Activated T-cell treated with anti-CD3 and anti-CD28 coated beads, Interleukin-2, amount 50 U/mL, for 4 hours (primary cell): ENCODE results near the gene CRK. TPM values are rescaled to one million over a fixed set of nuclear protein-coding genes. Genes with fewer than 3 reads are reported as not detected.
A peak's percentile ranks its signal among the peaks of the same experiment; 100 is the strongest.
"Not testable (repeated sequence)": the region's sequence is repeated elsewhere in the genome, so short reads cannot be mapped to it uniquely, and the experiment has no call there.

ENCODE experiments used
- ATAC-seq, 2 donors: fragments of 200-7000 bp; cut with Tn5 transposase; one replicate each; pipeline ENCODE4 v1.10.0; 2021
- DNase-seq: peaks from one replicate; pipeline ENCODE4 v3.0.0-alpha.2; 2020
- H3K27me3 Mint-ChIP-seq: one replicate; pipeline ENCODE4 v1.8.0; 2021; ENCODE audit warnings: low read depth, mixed read lengths
- H3K36me3 Mint-ChIP-seq: one replicate; pipeline ENCODE4 v1.8.0; 2022; ENCODE audit warnings: mixed read lengths; ENCODE audit not compliant: insufficient read depth
- H3K4me1 Mint-ChIP-seq: one replicate; pipeline ENCODE4 v1.8.0; 2021; ENCODE audit warnings: low read depth, mixed read lengths
- H3K4me3 Mint-ChIP-seq: one replicate; pipeline ENCODE4 v1.8.0; 2021; ENCODE audit warnings: mild to moderate bottlenecking, moderate library complexity, mixed read lengths
- H3K9me3 Mint-ChIP-seq: one replicate; pipeline ENCODE4 v1.8.0; 2021; ENCODE audit warnings: mixed read lengths
- total RNA-seq, 3 donors: library from RNA; stranded (reverse); gene quantifications; one replicate each; pipeline ENCODE4 v1.2.1, GENCODE V29; 2021

Gene CRK
- total RNA-seq, 3 donors from 2014 or later: 21.0 to 22.4 (median 22.0) TPM

DNA sequence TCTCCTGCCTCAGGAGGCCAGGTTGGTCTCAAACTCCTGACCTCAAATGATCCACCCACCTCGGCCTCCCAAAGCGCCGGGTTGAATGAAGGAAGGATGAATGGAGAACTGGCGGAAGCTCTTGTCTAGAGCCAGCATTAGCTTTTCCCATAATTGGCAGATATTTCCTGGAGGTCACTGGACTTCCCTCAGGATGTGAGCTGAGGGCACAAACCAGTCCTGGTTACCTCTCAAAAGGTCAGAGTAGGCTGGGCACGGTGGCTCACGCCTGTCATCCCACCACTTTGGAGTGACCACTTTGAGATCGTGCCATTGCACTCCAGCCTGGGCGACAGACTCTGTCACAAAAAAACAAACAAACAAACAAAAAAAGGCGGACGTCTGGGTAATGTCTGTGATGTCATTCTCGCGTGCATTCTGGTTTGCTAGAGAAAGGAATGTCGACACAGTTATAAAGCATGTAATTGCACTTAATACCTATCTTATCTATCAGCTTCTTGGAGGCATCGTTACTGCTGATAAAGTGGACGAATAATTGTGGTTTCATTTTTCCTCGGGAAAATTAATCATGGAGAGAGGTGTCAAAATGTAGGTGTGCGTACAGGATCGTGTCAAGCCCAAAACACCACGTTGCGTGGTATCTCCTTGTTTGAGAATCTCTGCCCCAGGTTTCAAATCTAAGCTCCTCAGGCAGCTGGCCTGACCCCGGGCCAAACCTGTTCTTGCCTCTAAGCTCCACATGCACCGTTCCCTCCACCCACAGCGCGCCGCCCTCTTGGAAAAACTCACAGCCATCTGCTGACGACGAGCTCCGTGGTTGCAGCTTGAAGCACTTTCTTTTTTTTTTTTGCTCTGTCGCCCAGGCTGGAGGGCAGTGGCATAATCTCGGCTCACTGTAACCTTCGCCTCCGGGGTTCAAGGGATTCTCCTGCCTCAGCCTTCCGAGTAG is 6.4 kb upstream of the CRK start:
- Mint-ChIP-seq H3K27me3 (peaks cover 8% of the 10 kb centered on the region), H3K9me3 (no peaks in the 10 kb centered on the region), H3K4me1 (peaks cover 36% of the 10 kb centered on the region), H3K36me3 (peaks cover 2% of the 10 kb centered on the region), H3K4me3 (peak overlapping the region; percentile 41)
- DNase-seq: no peak
- no peak for ATAC-seq

DNA sequence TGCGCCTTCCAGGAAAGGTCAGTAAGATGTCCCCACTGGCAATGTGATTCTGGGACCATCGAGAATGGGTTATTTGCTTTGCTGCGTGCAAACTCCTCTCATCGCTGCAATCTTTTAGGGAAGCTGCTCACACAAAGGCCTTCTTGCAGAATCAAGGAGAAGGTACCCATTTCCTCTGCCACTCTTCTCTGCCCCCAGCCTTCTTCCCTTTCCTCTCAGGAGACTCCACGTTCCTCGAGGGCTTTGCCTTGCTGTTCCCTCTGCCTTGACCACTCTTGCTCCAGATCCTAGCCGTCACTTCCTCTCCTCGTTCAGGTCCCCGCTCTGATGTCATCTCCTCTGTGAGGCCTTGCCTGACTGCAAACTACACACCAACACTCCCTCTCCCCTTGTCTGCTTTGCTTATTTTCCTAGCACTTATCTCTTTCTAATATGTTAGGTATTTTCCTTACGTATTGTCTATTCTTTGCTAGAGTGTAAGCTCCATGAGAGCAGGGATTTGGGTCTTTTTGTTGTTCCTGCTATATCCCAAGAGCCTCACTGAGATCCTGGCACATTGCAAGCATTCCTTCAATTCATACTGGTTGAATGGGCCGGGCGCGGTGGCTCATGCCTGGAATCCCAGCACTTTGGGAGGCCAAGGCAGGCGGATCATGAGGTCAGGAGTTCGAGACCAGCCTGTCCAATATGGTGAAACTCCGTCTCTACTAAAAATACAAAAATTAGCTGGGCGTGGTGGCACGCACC is 5.3 kb upstream of the CRK start:
- peaks cover 2% of the 10 kb centered on the region for H3K36me3 Mint-ChIP-seq
- no peak for ATAC-seq
- peaks cover 43% of the 10 kb centered on the region for H3K4me1 Mint-ChIP-seq
- H3K4me3 Mint-ChIP-seq: no peak overlapping the region
- DNase-seq: no peak
- no peaks in the 10 kb centered on the region for H3K9me3 Mint-ChIP-seq
- peaks cover 8% of the 10 kb centered on the region for H3K27me3 Mint-ChIP-seq

DNA sequence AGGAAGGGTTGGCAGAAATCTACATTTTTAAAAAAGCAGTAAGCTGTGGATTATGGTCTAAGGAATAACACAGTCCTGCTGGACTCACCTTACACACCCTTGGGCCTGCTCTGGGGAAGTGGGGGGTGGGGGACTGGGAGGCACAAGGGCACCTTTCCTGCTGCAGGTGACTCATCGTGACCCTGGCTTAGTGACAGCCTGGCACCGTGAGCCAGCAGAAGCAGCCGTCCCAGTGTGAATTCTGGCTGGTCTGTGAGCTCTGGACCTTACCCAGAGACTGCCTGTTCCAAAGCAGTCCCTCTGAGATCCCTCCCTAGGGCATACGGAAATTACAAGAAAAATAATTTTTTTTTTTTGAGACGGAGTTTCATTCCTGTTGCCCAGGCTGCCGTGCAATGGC is 4.2 kb upstream of the CRK start:
- H3K4me3 Mint-ChIP-seq: no peak overlapping the region
- no peaks in the 10 kb centered on the region for H3K9me3 Mint-ChIP-seq
- H3K36me3 Mint-ChIP-seq: peaks cover 2% of the 10 kb centered on the region
- H3K27me3 Mint-ChIP-seq: peaks cover 8% of the 10 kb centered on the region
- DNase-seq: no peak
- no peak for ATAC-seq
- H3K4me1 Mint-ChIP-seq: peaks cover 44% of the 10 kb centered on the region

DNA sequence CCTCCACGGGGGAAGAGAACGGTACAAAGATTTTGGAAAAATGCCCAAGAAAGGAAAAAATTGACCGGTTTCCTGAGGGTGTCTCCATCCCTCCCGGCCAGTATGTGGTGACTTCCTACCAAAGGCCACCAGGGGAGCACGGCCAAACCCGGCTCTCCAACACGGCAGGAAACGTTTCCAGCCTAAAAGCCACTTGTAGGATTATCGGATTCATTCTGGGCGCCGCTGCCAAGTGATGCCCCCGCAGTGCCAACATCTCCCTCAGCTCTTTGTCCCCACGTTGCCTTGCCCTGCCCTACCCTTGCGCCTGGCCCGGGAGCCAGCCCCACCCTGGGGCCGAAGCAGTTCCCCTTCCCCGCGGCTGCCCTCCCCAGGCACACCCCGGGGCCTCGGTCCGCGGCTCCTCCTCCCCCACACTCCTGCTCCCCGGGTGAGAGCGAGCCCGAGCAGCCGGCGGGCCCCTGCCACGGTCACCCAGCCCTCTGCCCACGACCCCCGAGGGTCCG is 688 bp downstream of the CRK start:
- ATAC-seq: peak; percentile 24 to 27
- Mint-ChIP-seq H3K4me3 (peak overlapping the region; percentile 92), H3K36me3 (peaks cover 7% of the 10 kb centered on the region), H3K27me3 (peaks cover 4% of the 10 kb centered on the region), H3K9me3 (no peaks in the 10 kb centered on the region), H3K4me1 (peaks cover 49% of the 10 kb centered on the region)
- no peak for DNase-seq

DNA sequence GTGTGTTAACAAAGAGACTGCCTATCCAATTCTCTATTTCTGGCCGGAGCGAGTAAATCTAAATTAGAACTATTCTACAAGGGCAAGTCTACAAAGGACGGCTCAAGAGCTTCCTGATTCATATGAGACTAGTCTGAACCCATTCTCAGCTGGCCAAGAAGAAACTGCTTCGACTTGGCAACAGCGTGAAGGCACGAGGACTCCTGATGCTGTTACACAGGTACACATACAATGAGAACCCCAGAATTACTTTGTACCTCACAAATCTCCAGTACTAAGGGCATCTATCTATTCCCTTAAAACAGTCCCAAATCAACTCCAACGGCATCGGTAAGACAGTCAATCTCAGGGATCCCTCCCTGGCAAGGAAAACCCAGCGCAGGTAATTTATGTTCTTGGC is 1.5 kb downstream of the CRK start:
- ATAC-seq: no peak
- H3K36me3 Mint-ChIP-seq: peaks cover 7% of the 10 kb centered on the region
- peaks cover 45% of the 10 kb centered on the region for H3K4me1 Mint-ChIP-seq
- no peak for DNase-seq
- H3K9me3 Mint-ChIP-seq: no peaks in the 10 kb centered on the region
- no peaks in the 10 kb centered on the region for H3K27me3 Mint-ChIP-seq
- peak overlapping the region; percentile 92 for H3K4me3 Mint-ChIP-seq

DNA sequence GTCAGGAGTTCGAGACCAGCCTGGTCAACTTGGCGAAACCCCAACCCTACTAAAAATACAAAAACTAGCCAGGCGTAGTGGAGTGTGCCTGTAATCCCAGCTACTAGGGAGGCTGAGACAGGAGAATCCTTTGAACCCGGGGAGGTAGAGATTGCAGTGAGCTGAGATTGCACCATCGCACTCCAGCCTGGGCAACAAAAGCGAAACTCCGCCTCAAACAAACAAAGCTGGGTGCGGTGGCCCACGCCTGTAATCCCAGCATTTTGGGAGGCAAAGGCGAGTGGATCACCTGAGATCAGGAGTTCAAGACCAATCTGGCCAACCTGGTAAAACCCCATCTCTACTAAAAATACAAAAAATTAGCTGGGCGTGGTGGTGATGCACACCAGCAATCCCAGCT is 2.3 kb downstream of the CRK start:
- H3K9me3 Mint-ChIP-seq, H3K27me3 Mint-ChIP-seq: not testable (repeated sequence)
- peak overlapping the region; percentile 92 for H3K4me3 Mint-ChIP-seq

DNA sequence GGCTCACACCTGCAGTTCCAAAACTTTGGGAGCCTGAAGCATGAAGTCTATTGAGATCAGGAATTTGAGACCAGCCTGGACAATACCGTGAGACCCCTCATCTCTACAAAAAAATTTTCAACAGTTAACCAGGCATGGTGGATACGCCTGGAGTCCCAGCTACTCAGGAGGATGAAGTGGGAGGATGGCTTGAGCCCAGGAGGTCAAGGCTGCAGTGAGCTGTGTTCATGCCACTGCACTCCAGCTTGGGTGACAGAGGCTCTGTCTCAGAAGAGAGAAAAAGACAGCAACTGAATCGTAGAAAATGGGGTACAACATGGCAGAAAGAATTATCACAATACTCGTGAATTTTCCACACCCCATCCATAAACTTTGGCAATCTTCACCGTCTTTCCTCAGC is 3.2 kb downstream of the CRK start:
- no peak for DNase-seq
- peaks cover 57% of the 10 kb centered on the region for H3K4me1 Mint-ChIP-seq
- no peaks in the 10 kb centered on the region for H3K9me3 Mint-ChIP-seq
- H3K27me3 Mint-ChIP-seq: no peaks in the 10 kb centered on the region
- peaks cover 12% of the 10 kb centered on the region for H3K36me3 Mint-ChIP-seq
- ATAC-seq: no peak
- H3K4me3 Mint-ChIP-seq: peak overlapping the region; percentile 36

More for the DNA sequence above, 2.3 kb downstream of the CRK start:
- DNase-seq, ATAC-seq: not testable (repeated sequence)
- Mint-ChIP-seq H3K4me1 (peaks cover 53% of the 10 kb centered on the region), H3K36me3 (peaks cover 12% of the 10 kb centered on the region)

DNA sequence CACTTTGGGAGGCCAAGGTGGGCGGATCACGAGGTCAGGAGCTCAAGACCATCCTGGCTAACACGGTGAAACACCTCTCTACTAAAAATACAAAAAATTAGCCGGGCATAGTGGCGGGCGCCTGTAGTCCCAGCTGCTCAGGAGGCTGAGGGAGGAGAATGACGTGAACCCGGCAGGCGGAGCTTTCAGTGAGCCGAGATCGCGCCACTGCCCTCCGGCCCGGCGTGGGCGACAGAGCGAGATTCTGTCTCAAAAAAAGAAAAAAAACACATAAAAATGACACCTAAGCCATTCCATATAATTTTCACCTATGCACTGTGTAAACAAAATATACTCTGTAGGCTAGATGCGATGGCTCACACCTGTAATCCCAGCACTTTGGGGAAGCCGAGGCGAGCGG is 5.8 kb downstream of the CRK start:
- H3K27me3 Mint-ChIP-seq, H3K4me3 Mint-ChIP-seq, H3K9me3 Mint-ChIP-seq, DNase-seq, ATAC-seq: not testable (repeated sequence)
- Mint-ChIP-seq H3K36me3 (peaks cover 15% of the 10 kb centered on the region), H3K4me1 (peaks cover 68% of the 10 kb centered on the region)

DNA sequence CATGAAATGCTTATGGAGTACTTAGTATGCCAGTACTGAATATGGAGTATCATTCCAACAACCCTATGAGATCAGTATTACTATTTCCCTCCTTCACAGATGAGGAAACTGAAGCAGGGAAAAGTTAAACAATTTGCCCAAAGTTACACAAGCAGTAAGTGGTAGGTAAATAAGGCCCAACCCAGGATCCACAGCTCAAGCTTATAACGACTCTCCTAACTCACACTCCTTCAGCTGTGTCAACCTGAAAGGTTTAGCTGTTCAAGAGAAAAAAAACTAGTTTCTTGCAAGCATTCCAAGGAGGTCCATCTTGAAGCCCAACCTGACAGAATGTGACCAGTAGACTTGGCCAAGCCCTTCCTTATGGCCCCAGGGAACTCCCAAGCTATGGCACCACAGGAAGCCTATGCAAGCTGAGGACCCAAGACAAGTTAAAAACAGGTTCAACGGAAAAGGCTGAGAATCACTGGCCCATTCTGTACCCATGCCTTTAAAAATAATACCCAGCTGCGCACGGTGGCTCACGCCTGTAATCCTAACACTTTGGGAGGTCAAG is 6.5 kb downstream of the CRK start:
- Mint-ChIP-seq H3K27me3 (no peaks in the 10 kb centered on the region), H3K9me3 (no peaks in the 10 kb centered on the region), H3K36me3 (peaks cover 16% of the 10 kb centered on the region), H3K4me1 (peaks cover 61% of the 10 kb centered on the region), H3K4me3 (no peak overlapping the region)
- DNase-seq: no peak
- no peak for ATAC-seq

DNA sequence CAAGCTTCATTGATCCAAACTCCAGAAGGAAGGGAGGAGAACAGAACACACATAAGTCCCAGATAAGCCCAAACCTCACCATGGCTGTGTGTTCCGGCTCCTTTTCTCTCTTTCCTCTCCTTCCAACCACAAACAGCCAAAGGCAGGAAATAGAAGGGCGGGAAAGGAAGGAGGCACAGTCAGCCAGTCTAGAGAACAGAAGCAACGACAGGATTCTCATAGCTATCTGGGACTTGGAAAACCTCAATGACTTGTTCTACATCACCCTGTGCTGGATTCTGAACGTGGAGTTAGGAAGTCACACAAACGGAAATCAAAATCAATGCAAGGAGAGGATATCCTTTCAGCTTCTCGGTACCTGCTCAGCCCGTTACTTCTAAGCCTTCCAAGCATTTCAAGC is 9.0 kb downstream of the CRK start:
- DNase-seq (no peak), ATAC-seq (no peak)
- Mint-ChIP-seq H3K4me3 (no peak overlapping the region), H3K36me3 (peaks cover 10% of the 10 kb centered on the region), H3K27me3 (no peaks in the 10 kb centered on the region), H3K9me3 (no peaks in the 10 kb centered on the region), H3K4me1 (peaks cover 41% of the 10 kb centered on the region)

DNA sequence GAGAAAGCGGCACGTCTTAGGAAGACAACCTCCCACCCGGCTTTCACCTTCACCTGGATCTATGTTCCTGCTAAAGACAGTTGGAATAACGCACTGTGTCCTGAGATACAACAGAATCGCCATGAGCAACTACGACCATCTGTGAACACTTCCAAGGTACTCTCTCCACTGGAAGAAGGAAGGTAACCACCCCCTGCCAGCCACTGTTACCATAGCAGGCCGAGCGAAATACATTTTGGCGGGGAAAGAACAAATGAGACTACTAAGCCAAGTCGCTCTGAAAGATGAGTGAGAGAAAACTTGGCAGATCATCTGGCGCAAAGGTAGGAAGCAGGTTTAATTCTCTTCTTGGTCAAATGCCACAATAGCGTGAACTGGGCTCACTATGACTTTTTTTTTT is 9.8 kb downstream of the CRK start:
- no peak overlapping the region for H3K4me3 Mint-ChIP-seq
- peaks cover 9% of the 10 kb centered on the region for H3K36me3 Mint-ChIP-seq
- peaks cover 35% of the 10 kb centered on the region for H3K4me1 Mint-ChIP-seq
- no peaks in the 10 kb centered on the region for H3K27me3 Mint-ChIP-seq
- H3K9me3 Mint-ChIP-seq: no peaks in the 10 kb centered on the region
- DNase-seq (no peak), ATAC-seq (no peak)

DNA sequence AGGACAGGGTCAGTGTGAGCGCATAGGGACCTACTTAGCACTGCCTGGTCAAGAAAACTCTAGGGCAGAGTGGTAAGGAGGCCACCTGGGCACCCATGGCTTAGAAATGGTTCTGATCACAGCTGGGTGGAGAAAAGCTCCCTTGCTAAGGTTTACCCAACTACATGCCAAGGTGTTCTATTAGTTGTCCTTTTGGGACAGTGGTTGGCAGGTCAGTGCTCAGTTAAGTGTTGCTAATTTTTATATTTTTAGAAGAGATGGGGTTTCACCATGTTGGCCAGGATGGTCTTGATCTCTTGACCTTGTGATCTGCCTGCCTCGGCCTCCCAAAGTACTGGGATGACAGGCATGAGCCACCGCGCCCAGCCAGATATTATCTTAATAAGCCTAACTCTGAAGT is 10.3 kb downstream of the CRK start:
- H3K4me1 Mint-ChIP-seq: peaks cover 35% of the 10 kb centered on the region
- ATAC-seq, H3K27me3 Mint-ChIP-seq, H3K4me3 Mint-ChIP-seq, H3K36me3 Mint-ChIP-seq, DNase-seq, H3K9me3 Mint-ChIP-seq: not testable (repeated sequence)

DNA sequence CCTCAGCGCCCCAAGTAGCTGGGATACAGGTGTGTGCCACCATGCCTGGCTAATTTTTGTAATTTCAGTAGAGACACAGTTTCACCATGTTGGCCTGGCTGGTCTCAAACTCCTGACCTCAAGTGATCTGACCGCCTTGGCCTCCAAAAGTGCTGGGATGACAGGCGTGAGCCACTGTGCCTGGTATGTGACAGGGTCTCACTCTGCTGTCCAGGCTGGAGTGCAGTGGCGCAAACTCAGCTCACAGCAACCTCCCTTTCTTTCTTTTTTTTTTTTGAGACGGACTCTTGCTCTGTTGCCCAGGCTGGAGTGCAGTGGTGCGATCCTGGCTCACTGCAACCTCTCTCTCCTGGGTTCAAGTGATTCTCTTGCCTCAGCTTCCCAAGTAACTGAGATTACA is 13.3 kb downstream of the CRK start:
- peaks cover 30% of the 10 kb centered on the region for H3K4me1 Mint-ChIP-seq
- not testable (repeated sequence) for DNase-seq

DNA sequence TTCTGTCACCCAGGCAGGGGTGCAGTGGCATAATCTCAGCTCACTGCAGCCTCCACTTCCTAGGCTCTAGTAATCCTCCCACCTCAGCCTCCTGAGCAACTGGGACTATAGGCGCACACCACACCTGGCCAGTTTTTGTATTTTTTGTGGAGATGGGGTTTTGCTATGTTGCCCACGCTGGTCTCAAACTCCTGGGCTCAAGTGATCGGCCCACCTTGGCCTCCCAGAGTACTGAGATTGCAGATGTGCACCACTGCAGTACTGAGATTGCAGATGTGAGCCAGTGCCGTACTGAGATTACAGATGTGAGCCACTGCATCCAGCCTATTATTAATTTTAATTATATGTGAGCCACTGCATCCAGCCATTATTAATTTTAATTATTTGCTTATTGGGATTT is 13.8 kb downstream of the CRK start:
- H3K9me3 Mint-ChIP-seq: no peaks in the 10 kb centered on the region

More for the DNA sequence above, 13.3 kb downstream of the CRK start:
- ATAC-seq, H3K9me3 Mint-ChIP-seq, H3K4me3 Mint-ChIP-seq, H3K36me3 Mint-ChIP-seq, H3K27me3 Mint-ChIP-seq: not testable (repeated sequence)

More for the DNA sequence above, 13.8 kb downstream of the CRK start:
- H3K27me3 Mint-ChIP-seq: no peaks in the 10 kb centered on the region
- H3K4me3 Mint-ChIP-seq: no peak overlapping the region
- peaks cover 4% of the 10 kb centered on the region for H3K36me3 Mint-ChIP-seq
- ATAC-seq (no peak), DNase-seq (no peak)
- peaks cover 26% of the 10 kb centered on the region for H3K4me1 Mint-ChIP-seq
